HG03469 (cell line): ENCODE data around the gene DLL1.
"Not testable (repeated sequence)": the region's sequence is repeated elsewhere in the genome, so short reads cannot be mapped to it uniquely, and the experiment has no call there.

Experiments used
- ATAC-seq: cut with Tn5 transposase; IDR thresholded peaks from one replicate; pipeline ENCODE4 v1.9.1; 2021; ENCODE audit warnings: mild to moderate bottlenecking, moderate library complexity, moderate number of reproducible peaks; ENCODE audit not compliant: unreplicated experiment

The DLL1 gene

GRCh38 chr6:170269151-170269845 is 21.6 kb downstream of the DLL1 start:
- no peak for ATAC-seq

DNA sequence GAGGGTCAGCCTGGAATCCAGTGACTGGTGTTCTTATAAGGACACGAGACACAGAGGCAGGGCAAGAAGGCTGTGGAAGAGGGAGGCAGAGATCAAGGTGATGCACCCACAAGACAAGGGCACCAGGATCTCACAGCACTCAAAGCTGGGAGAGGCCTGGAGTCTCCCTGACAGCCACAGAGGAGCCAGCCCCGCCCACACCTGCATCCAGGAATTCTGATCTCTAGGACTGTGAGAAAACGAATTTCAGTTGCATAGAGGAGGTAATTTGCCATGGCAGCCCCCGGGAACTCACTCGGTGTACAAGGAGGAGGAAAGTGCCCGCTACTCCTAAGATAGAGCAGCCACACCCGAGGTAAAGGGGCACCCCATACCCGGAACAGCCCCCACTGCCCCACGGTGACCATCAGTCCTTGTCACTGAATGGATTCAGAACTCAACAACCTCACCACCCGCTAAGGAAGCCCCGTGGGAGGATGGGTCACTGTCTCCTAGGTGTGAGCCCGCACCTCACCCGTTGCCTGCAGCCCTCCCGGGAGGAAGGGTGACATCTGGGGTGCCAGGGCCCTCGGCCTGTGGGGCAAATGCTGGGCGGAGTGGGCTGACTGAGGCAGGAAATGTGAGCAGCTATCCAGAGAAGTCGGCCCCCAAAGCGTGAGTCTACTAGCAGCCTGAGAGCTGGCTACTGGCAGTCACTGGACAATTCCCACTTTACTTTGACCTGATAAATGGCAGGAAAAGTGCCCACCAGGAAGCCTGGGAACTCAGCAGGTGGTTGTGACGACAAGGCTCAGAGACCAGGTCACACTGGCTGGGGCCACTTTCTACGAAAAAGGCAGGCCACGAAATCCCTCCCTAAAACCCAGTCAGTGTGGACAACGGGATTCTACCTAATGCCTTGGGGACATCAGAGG is 22.4 kb downstream of the DLL1 start:
- ATAC-seq: no peak

DNA sequence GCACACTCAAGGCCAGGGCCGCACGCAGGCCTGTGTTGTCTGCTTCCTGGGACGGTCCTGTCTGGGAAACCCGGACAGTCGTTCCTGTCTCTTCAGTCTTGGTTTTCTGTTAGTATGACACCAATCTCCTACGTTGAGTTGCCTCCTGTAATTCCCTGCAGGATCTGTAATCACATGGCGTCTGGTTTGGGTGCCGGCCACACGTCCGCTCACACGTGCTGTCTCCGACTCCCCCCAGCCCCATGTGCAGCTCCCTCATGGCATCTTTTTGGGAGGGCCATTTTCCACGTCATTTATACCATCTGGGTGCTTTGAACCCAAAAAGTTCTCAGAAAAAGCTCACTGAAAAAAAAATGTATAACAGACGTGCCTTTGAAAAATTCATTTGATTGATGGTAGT is 23.2 kb downstream of the DLL1 start:
- no peak for ATAC-seq

DNA sequence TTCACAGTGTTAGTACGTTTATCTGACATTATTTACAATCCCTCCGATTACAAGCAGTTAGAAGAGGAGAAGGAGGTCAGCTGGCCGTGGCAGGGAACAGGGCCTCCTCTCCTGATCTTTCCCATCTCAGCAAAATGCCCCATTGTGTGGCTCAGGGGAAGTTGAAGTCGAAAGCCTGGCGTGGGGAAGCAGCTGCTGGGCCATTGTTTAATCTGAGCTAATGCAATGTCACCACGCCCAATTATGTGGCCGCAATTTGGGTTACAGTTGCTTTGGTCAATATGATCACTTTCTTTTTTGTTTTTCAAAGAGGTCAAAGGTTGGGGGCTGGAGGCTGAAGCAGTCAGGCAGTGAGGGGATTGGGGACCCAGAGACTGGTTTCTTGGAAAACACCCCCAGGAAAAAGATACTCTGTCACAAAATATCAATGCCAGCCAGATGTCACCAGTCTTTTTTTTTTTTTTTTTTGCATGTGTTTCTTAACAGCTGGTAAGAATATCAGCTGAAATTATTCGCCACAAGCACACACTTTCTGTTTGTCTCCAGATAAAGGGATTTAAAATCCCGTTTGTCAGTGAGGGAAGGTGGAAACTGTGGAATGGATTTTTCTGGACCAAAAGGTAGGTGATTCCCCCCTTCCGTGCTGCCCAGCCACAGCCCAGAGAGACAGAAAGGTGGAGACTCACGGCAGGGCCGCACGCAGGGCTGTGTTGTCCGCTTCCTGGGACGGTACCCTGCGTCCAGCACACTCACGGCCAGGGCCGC is 24.6 kb downstream of the DLL1 start:
- no peak for ATAC-seq

DNA sequence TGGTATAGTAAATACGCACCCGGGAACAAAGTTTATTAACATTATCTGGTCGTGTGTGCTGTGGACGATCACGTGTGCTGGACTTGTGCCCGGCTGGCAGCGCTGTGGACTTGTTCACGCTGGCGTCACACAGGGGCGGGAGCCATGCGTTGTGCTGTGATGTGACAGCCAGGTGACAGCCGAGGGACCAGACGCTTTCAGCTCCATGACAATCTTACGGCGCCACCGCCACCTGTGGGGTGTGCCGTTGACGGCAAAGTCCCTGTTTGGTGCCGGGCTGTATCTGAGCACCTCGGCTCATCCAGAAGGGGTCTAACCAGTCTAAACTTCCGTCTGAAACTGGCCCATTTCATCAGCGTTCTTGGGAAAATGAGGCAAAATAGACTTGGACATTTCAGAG is 25.2 kb downstream of the DLL1 start:
- no peak for ATAC-seq

- ATAC-seq: not testable (repeated sequence)
These were observed 26.2 kb downstream of the DLL1 start for GRCh38 chr6:170264644-170265043.

DNA sequence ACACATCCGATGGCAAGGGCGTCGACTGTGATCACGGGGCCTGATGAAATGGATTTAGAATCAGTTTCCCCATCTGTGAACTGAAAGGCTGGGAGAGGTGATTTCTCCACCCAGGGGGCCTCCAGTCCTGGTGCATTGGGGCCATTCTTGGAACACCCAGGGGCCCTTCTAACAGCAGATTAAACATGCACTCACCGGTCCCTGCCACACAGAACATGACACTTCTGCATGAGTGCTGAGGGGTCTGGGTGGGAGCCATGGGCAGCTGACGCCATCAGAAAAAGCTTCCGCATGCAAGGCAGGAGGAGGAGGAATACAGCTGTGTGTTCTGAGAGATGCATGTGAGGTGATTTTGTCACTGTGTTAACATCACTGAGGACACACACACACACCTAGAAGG is 26.8 kb downstream of the DLL1 start:
- ATAC-seq: no peak

GRCh38 chr6:170263410-170263809 is 27.5 kb downstream of the DLL1 start:
- ATAC-seq: no peak

- ATAC-seq: no peak
These were observed 28.3 kb downstream of the DLL1 start for GRCh38 chr6:170262489-170263088.

DNA sequence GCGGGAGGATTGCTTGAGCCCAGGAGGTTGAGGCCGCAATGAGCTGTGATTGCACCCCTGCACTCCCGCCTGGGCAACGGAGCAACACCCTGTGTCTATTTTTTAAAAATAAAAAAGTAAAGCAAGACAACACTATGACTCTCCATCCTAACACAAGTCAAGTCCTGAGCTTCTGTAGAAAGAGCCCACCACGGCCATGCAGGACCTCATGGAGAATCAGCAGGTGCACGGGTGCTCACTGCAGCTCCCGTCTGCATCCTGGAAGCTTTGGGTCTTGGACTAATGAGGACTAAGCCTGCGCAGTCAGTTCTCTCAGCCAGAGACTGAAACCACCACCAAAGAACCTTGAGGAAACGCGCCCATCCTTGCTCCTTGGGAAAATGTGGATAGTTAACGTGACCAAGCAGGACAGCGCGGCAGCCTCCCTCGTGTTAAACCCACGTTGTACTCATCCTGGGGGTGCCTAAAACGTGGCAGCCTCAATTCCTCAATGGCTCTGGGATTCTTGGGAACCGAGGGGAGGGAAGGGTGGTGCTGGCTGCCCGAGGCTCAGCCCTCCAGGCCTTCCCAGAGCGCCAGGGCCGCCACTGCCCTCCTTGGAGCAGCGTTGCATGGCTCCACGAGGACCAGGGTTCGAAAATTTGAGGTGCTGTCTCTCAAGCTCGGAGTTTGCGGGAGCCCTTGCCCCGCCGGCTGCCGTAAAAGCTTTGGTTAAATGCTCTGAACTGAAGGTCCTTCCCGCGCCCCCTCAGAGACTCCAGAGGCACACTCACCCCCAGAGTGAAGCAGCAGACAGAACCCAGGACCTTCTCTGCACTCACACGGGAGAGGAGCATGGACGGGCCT is 29.0 kb downstream of the DLL1 start:
- ATAC-seq: no peak

DNA sequence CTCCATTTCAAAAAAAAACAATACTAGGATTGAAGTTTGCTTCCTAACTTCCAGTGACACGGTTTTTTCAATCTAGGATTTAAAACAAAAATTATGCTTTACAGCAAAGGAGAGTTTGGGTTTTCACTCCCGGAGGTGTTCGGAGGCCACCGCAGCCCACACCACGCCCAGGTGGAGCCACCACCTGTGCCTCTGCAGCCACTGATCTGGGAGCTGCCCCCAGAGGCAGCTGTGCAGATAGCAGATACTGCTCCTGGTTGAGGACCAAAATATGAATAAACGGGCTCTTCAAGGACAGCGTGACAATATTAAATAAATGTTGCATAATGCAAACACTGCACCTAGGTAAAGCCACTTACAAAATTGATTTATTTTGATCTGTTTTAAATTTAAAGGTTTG is 30.2 kb downstream of the DLL1 start:
- no peak for ATAC-seq

GRCh38 chr6:170259278-170259677 is 31.6 kb downstream of the DLL1 start:
- ATAC-seq: no peak

DNA sequence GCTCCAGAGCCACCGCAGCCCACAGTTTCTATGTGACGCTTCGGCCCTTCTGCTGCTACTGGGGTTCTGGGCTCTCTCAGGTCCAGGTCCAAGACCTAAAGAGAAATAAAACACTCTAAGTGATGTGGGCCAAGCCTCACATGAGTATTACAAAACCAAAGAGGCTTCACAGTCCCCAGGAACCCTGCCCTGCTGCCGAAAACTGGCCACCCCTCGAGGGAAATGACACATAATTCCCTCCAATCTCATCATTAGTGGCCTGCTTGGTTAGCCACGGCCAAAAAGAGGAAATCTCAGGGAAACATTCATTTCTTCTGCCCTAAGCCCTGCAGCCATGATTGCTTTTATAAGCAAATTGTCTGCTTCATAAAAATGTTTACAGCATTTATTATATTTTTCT is 32.5 kb downstream of the DLL1 start:
- ATAC-seq: no peak

- no peak for ATAC-seq
These were observed 33.5 kb downstream of the DLL1 start for GRCh38 chr6:170257376-170257775.

DNA sequence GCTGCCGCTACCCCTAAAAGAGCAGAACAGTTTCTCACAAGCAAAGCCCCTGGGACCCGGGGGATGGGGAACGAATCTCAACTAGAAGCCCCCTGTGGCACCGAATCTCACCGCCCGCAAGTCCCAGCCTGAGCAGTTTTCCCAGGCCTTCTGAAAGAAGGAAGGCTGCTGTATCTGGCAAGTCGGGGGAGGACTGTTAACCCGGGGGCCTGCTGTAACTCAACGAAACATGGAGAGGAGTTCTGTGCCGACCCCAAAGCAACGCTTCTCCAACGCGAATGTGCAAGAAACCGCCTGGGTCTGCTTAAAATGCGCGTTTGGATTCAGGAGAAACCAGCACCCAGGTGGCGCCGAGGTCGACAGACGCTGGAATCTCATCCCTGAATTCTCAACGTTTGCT is 34.2 kb downstream of the DLL1 start:
- no peak for ATAC-seq

DNA sequence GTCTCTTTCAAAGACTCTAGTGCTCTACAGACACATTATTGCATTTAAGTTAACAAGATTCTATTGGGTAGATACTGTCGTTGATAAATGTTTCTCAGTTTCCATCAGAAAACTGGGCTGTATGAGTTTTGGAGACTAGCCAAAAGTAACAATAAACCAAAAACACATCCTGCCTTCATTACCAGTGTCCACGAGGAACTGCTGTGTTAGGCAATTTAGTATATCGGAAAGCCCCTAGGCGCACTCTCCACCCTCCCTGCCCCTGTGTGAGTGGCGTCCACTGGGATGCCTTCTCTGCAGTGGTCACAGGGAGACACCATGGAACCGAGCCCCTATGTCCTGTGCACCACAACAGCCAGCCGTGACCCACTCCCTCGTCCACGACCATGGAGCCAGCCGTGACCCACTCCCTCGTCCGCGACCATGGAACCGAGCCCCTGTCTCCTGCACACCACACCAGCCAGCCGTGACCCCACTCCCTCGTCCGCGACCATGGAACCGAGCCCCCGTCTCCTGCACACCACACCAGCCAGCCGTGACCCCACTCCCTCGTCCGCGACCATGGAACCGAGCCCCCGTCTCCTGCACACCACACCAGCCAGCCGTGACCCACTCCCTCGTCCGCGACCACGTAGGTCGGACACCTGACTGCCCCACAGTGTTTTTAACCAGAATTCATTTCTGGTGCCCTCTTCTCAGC is 35.3 kb downstream of the DLL1 start:
- ATAC-seq: no peak

DNA sequence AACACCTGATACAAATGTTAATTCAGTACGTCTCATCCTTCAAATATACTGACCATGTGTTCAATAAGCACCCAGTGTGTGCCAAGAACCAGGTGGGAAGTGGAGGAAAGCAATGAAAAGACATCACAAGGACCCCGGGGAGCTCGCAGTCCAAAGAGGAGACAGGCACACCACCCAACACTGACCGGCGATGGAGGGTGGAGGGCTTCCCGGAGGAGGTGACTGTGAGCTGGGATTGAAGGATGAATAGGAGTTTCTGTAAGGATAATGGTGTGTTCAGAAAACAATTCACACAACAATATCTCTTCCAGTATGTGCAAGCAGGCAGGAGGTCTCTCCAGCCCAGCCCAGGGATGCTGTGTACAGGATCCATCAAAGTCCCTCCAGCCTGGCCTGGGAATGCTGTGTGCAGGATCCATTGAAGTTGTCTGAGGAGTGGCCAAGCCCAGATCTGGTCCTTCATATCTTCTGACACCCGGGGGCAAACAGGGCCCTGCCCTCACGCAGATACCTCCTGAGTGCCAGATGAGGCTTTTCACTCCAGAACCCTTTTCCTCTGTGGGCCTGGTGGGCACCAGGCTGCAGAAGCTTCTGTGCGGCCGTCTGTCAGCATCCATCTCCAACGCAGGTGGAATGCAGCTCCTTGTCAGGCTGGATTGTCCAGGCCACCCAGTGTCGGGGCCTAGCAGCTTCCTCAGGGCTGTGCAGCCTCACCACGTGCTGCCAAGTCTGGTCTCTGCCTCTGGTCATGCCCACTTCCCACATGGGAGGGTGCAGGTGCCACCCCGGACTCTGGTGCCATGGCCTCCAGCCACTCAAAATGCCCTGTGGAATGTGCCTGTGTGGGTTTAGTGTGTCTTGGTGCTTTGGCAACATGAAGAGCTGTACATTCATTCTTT is 36.3 kb downstream of the DLL1 start:
- ATAC-seq: no peak

DNA sequence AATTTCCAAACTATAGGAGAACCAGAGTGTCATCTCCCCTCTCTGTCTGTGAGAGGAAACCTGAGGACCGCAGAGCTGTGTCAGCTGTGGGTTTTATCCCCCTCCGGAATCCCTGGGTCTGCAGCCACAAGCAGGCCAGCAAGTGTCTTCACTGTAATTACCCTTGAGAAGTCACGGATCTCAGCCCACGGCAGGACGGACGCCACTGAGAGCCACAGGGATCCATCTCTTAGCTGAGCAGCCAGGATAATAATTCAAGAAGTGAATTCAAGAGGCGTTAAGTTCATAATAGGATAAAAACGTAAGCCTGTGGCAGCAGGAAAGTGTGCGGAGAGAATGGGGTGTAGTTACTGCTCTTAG is 37.0 kb downstream of the DLL1 start:
- no peak for ATAC-seq
